ENCODE results near the gene SP6. TPM values are rescaled to one million over a fixed set of nuclear protein-coding genes. Genes with fewer than 3 reads are reported as not detected.
A peak's percentile ranks its signal among the peaks of the same experiment; 100 is the strongest.

The SP6 gene
- total and polyA plus RNA-seq, 2 experiments from 2014 or later = 1.3 to 1.7 TPM

GRCh38 chr17:47873200-47874090, 22.5 kb upstream of the SP6 start:
- no peaks in the 10 kb centered on the region for H3K9me2 ChIP-seq (replicated peaks; ENCODE audit: insufficient read depth)
- H3K27ac ChIP-seq = no peak overlapping the region
- H3K36me3 ChIP-seq (replicated peaks; ENCODE audit: insufficient read depth, low read depth) = no peaks in the 10 kb centered on the region
- peaks cover 53% of the 10 kb centered on the region for H3K27me3 ChIP-seq
- H3K9me3 ChIP-seq (ENCODE audit: low read depth) = no peaks in the 10 kb centered on the region
- TF ChIP-seq, protein P1, sequence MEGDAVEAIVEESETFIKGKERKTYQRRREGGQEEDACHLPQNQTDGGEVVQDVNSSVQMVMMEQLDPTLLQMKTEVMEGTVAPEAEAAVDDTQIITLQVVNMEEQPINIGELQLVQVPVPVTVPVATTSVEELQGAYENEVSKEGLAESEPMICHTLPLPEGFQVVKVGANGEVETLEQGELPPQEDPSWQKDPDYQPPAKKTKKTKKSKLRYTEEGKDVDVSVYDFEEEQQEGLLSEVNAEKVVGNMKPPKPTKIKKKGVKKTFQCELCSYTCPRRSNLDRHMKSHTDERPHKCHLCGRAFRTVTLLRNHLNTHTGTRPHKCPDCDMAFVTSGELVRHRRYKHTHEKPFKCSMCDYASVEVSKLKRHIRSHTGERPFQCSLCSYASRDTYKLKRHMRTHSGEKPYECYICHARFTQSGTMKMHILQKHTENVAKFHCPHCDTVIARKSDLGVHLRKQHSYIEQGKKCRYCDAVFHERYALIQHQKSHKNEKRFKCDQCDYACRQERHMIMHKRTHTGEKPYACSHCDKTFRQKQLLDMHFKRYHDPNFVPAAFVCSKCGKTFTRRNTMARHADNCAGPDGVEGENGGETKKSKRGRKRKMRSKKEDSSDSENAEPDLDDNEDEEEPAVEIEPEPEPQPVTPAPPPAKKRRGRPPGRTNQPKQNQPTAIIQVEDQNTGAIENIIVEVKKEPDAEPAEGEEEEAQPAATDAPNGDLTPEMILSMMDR (IDR thresholded peaks at IDR 0.05; ENCODE audit: poor library complexity) = no peak
- peaks cover 20% of the 10 kb centered on the region for H3K4me1 ChIP-seq (ENCODE audit: insufficient read depth)
- H3K79me2 ChIP-seq = no peaks in the 10 kb centered on the region
- no peak overlapping the region for H3K4me3 ChIP-seq
- 67% methylated on average over 4 of the region's 4 CpGs for WGBS (ENCODE audit: low lambda C conversion rate, missing lambda C conversion rate)
- no peak overlapping the region for H2AFZ ChIP-seq
- H4K20me1 ChIP-seq (ENCODE audit: insufficient read depth, poor library complexity, severe bottlenecking) = no peaks in the 10 kb centered on the region
- DNase-seq (ENCODE audit: low spot score) = no peak
- H3K4me2 ChIP-seq = no peak overlapping the region

DNA sequence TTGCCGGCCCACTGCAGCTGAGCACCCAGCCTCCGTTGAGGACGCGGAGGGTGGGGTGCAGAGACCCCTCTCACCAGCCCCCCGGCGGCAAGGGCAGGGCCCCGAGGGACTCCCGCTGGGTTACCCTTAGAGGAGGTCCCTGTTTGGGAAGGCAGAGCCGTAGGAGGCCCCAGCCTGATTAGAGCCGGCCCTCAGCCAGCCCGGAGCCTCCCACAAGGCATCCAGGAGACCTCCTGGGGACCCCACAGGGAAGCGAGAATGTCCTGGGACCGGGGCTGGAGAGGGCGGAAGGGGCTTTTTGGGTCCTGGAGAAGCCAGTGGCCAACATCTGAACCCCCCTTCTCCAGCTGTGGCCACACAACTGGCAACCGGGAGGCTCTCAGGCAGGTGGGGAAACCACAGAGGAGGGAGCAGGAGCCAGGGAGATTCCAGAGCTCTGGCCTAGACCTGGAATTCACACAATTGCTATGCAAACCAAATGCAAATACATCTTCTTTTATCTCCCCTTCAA, 21.7 kb upstream of the SP6 start:
- H3K79me2 ChIP-seq = no peaks in the 10 kb centered on the region
- no peak overlapping the region for H3K4me3 ChIP-seq
- no peak for DNase-seq (ENCODE audit: low spot score)
- no peak for TF ChIP-seq EZH2phosphoT487 (IDR thresholded peaks at IDR 0.05; ENCODE audit: low read depth, severe bottlenecking, unreplicated experiment)
- TF ChIP-seq, protein P1 (IDR thresholded peaks at IDR 0.05; ENCODE audit: poor library complexity) = no peak
- TF ChIP-seq EZH2 (IDR thresholded peaks at IDR 0.05; ENCODE audit: borderline replicate concordance) = no peak
- no peak overlapping the region for H2AFZ ChIP-seq
- no peaks in the 10 kb centered on the region for H3K36me3 ChIP-seq (replicated peaks; ENCODE audit: insufficient read depth, low read depth)
- no peaks in the 10 kb centered on the region for H4K20me1 ChIP-seq (ENCODE audit: insufficient read depth, poor library complexity, severe bottlenecking)
- peaks cover 17% of the 10 kb centered on the region for H3K4me1 ChIP-seq (ENCODE audit: insufficient read depth)
- H3K27ac ChIP-seq = no peak overlapping the region
- H3K4me2 ChIP-seq = peak overlapping the region; percentile 65
- 29% methylated on average over 15 of the region's 15 CpGs for WGBS (ENCODE audit: low lambda C conversion rate, missing lambda C conversion rate)
- no peaks in the 10 kb centered on the region for H3K9me3 ChIP-seq (ENCODE audit: low read depth)
- peaks cover 53% of the 10 kb centered on the region for H3K27me3 ChIP-seq
- H3K9me2 ChIP-seq (replicated peaks; ENCODE audit: insufficient read depth) = no peaks in the 10 kb centered on the region

DNA sequence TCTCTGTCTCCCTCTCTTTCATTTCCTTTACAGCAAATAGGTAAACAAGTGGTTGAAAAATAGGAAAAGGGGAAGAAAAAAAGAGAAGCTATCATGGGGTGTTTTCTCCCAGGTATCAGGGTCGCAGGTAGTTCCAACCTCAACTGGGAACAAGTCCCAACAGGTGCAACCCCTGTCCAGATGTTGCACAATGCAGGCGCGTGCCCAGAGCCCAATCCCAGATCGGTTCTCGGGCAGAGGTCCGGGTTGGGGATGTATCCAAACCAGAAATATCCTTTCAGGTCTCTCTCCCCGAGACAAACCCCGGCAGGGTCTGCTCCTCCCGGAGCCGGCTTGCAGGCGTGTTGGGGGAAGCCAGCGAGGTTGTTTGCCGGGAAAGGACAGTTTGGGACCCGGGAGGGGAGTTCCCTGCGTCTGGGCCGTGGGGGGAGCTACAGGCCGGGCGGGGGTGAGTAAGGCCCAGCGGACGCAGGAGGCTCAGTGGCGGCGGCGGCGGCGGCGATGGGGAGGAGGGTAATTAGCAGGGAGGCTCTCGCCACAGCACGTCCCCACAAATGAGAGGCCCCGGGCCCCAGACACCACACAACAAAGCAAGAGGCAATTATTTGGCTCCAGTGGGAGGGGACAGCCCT, 21.2 kb upstream of the SP6 start:
- no peak for DNase-seq (ENCODE audit: low spot score)
- Histone ChIP-seq H4K20me1 (ENCODE audit: insufficient read depth, poor library complexity, severe bottlenecking) (no peaks in the 10 kb centered on the region), H3K9me2 (replicated peaks; ENCODE audit: insufficient read depth) (no peaks in the 10 kb centered on the region), H3K4me2 (peak overlapping the region; percentile 65), H3K36me3 (replicated peaks; ENCODE audit: insufficient read depth, low read depth) (no peaks in the 10 kb centered on the region), H3K27ac (no peak overlapping the region), H3K4me3 (no peak overlapping the region), H3K27me3 (peaks cover 53% of the 10 kb centered on the region), H3K4me1 (ENCODE audit: insufficient read depth) (peaks cover 14% of the 10 kb centered on the region), H2AFZ (peak overlapping the region; percentile 40), H3K9me3 (ENCODE audit: low read depth) (no peaks in the 10 kb centered on the region), H3K79me2 (no peaks in the 10 kb centered on the region)
- WGBS (ENCODE audit: low lambda C conversion rate, missing lambda C conversion rate) = 32% methylated on average over 22 of the region's 29 CpGs
- TF ChIP-seq EZH2phosphoT487 (IDR thresholded peaks at IDR 0.05; ENCODE audit: low read depth, severe bottlenecking, unreplicated experiment) (no peak), EZH2 (IDR thresholded peaks at IDR 0.05; ENCODE audit: borderline replicate concordance) (no peak)
- TF ChIP-seq, protein P1 (IDR thresholded peaks at IDR 0.05; ENCODE audit: poor library complexity) = no peak

All from hepatocyte (in vitro differentiated cells).